ENCODE measurements around the gene FAM241B. TPM values are rescaled to one million over a fixed set of nuclear protein-coding genes. Genes with fewer than 3 reads are reported as not detected.

Gene FAM241B
- total RNA-seq, 1 donor from 2014 or later: 2.6 TPM

GRCh38 chr10:69681436-69681835, 51.4 kb downstream of the FAM241B start:
- Mint-ChIP-seq H3K36me3 (no peaks in the 10 kb centered on the region), H3K4me1 (peaks cover 24% of the 10 kb centered on the region), H3K9me3 (peaks cover 2% of the 10 kb centered on the region), H3K27me3 (ENCODE audit: insufficient read depth, low read depth) (peaks cover 5% of the 10 kb centered on the region), H3K4me3 (no peak overlapping the region), H3K27ac (no peak overlapping the region)
- H3K27me3 ChIP-seq: no peaks in the 10 kb centered on the region
- no peak for TF ChIP-seq EZH2phosphoT487 (IDR thresholded peaks at IDR 0.05)
- TF ChIP-seq EZH2 (IDR thresholded peaks at IDR 0.05): no peak
- TF ChIP-seq CTCF (IDR thresholded peaks at IDR 0.05): no peak
- peaks cover 4% of the 10 kb centered on the region for H3K4me1 ChIP-seq
- no peak for DNase-seq (ENCODE audit: low spot score)
- H3F3A ChIP-seq (ENCODE audit: low read depth): no peaks in the 10 kb centered on the region
- H3K4me2 ChIP-seq: no peak overlapping the region
- no peak overlapping the region for H2AFZ ChIP-seq (replicated peaks)
- H3K4me3 ChIP-seq: no peak overlapping the region
- H3K9me3 ChIP-seq (ENCODE audit: low read depth): no peaks in the 10 kb centered on the region
- no peak overlapping the region for H3K9ac ChIP-seq
- H3K27ac ChIP-seq: no peak overlapping the region
- no peaks in the 10 kb centered on the region for H3K36me3 ChIP-seq
- H3K79me2 ChIP-seq (ENCODE audit: low read depth): no peaks in the 10 kb centered on the region
- H4K20me1 ChIP-seq (ENCODE audit: low read depth): no peaks in the 10 kb centered on the region

- H3K4me1 ChIP-seq: peaks cover 4% of the 10 kb centered on the region
- H3K4me1 Mint-ChIP-seq: peaks cover 31% of the 10 kb centered on the region
Observed at GRCh38 chr10:69682955-69683474, 53.0 kb downstream of the FAM241B start.

More at GRCh38 chr10:69682955-69683474, 53.0 kb downstream of the FAM241B start:
- no peaks in the 10 kb centered on the region for H3K9me3 Mint-ChIP-seq
- Histone ChIP-seq H3K36me3 (no peaks in the 10 kb centered on the region), H3F3A (ENCODE audit: low read depth) (no peaks in the 10 kb centered on the region), H2AFZ (replicated peaks) (no peak overlapping the region), H3K27ac (no peak overlapping the region), H3K79me2 (ENCODE audit: low read depth) (no peaks in the 10 kb centered on the region), H3K27me3 (no peaks in the 10 kb centered on the region), H3K9me3 (ENCODE audit: low read depth) (no peaks in the 10 kb centered on the region), H4K20me1 (ENCODE audit: low read depth) (no peaks in the 10 kb centered on the region), H3K4me2 (no peak overlapping the region), H3K9ac (no peak overlapping the region), H3K4me3 (no peak overlapping the region)
- H3K4me3 Mint-ChIP-seq: no peak overlapping the region
- TF ChIP-seq EZH2 (IDR thresholded peaks at IDR 0.05): no peak
- TF ChIP-seq CTCF (IDR thresholded peaks at IDR 0.05): no peak
- TF ChIP-seq EZH2phosphoT487 (IDR thresholded peaks at IDR 0.05): no peak
- no peak for DNase-seq (ENCODE audit: low spot score)
- no peaks in the 10 kb centered on the region for H3K36me3 Mint-ChIP-seq
- H3K27ac Mint-ChIP-seq: no peak overlapping the region
- peaks cover 6% of the 10 kb centered on the region for H3K27me3 Mint-ChIP-seq (ENCODE audit: insufficient read depth, low read depth)

Other genes with a start within 250 kb of the FAM241B start
- not detected in 2 replicates for gene TACR2, start 213.3 kb upstream of the FAM241B start, total RNA-seq (ENCODE audit: low replicate concordance)
- 6.8 and 8.7 TPM in 2 replicates for gene TSPAN15, start 178.8 kb upstream of the FAM241B start, total RNA-seq (ENCODE audit: low replicate concordance)
- gene NEUROG3, start 56.8 kb upstream of the FAM241B start, total RNA-seq (ENCODE audit: low replicate concordance): not detected in 2 replicates
- 1.3 and 9.5 TPM in 2 replicates for gene COL13A1, start 171.7 kb downstream of the FAM241B start, total RNA-seq (ENCODE audit: low replicate concordance)